Thoracic aorta (tissue), 2 donors: ENCODE data around the gene BMP8A. TPM values are rescaled to one million over a fixed set of nuclear protein-coding genes. Genes with fewer than 3 reads are reported as not detected.

Experiments used
- ATAC-seq: fragments of 150-250 bp; one replicate; pipeline ENCODE4 v1.8.0; 2017; ENCODE audit warnings: low read depth; ENCODE audit not compliant: insufficient number of reproducible peaks, low FRiP score
- DNase-seq: peaks from one replicate; pipeline ENCODE4 v3.0.0-alpha.2; 2020; ENCODE audit warnings: low spot score
- H3K27ac ChIP-seq, 2 donors: fragments of 200-600 bp; sonication (generic); 1 replicate in 1 of 2; 2 replicates in 1 of 2; pipeline ENCODE4 v1.5.1; 2016; ENCODE audit warnings: mild to moderate bottlenecking in 2 of 2, moderate library complexity in 2 of 2
- H3K27me3 ChIP-seq: fragments of 200-600 bp; sonication (generic); replicated peaks from 2 replicates; pipeline ENCODE4 v1.6.0; 2016; ENCODE audit warnings: mild to moderate bottlenecking; ENCODE audit not compliant: insufficient read depth
- H3K36me3 ChIP-seq: fragments of 200-600 bp; sonication (generic); one replicate; pipeline ENCODE4 v1.5.1; 2016
- H3K4me1 ChIP-seq, 2 donors: fragments of 200-600 bp; sonication (generic); 1 replicate in 1 of 2; 2 replicates in 1 of 2; pipeline versions ENCODE4 v1.5.1 to v1.6.0; 2016; ENCODE audit warnings: low read depth in 2 of 2, mild to moderate bottlenecking in 1 of 2; ENCODE audit not compliant: control insufficient read depth in 1 of 2
- H3K4me3 ChIP-seq: fragments of 200-600 bp; sonication (generic); 2 replicates; pipeline ENCODE4 v1.5.1; 2016; ENCODE audit warnings: mild to moderate bottlenecking
- H3K9me3 ChIP-seq: fragments of 200-600 bp; sonication (generic); 2 replicates; pipeline ENCODE4 v1.5.1; 2016
- total RNA-seq, 2 donors: library from RNA; depleted of rRNA; stranded (reverse); fragments of >200 nt; gene quantifications; one replicate each; pipeline versions ENCODE4 v1.1.0 to v1.2.3, GENCODE V29; 2016
- TF ChIP-seq, protein P1 (sequence below): fragments of 200-600 bp; sonication (generic); IDR thresholded peaks from one replicate; pipeline ENCODE4 v1.5.1; 2019; ENCODE audit warnings: antibody characterized with exemption

BMP8A gene
- total RNA-seq, 2 donors from 2014 or later = not detected

DNA sequence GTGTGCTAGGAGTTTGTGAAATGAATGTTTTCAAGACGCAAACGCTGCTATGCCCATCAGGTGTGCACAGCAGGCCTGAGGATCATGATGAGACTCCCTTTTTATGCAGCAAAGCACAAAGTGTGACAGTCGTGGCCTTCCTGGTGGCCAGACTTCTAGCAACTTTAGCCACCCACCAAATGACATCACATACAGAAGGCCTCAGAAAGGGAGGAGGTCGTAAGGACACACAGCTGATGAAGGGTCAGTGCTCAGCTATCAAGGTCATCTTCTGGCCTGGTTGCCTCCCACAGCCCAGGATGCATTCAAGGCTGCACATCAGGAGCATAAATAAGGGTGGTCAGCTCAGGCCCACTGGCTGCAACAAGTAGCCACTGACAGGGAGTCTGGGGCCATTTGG lies 36.6 kb downstream of the BMP8A start:
- ATAC-seq (no peak), DNase-seq (no peak)
- Histone ChIP-seq H3K4me3 (no peak overlapping the region), H3K27me3 (no peaks in the 10 kb centered on the region), H3K4me1 (no peaks in the 10 kb centered on the region), H3K9me3 (no peaks in the 10 kb centered on the region), H3K27ac (no peak overlapping the region), H3K36me3 (peaks cover 18% of the 10 kb centered on the region)
- TF ChIP-seq, protein P1, sequence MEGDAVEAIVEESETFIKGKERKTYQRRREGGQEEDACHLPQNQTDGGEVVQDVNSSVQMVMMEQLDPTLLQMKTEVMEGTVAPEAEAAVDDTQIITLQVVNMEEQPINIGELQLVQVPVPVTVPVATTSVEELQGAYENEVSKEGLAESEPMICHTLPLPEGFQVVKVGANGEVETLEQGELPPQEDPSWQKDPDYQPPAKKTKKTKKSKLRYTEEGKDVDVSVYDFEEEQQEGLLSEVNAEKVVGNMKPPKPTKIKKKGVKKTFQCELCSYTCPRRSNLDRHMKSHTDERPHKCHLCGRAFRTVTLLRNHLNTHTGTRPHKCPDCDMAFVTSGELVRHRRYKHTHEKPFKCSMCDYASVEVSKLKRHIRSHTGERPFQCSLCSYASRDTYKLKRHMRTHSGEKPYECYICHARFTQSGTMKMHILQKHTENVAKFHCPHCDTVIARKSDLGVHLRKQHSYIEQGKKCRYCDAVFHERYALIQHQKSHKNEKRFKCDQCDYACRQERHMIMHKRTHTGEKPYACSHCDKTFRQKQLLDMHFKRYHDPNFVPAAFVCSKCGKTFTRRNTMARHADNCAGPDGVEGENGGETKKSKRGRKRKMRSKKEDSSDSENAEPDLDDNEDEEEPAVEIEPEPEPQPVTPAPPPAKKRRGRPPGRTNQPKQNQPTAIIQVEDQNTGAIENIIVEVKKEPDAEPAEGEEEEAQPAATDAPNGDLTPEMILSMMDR = no peak

DNA sequence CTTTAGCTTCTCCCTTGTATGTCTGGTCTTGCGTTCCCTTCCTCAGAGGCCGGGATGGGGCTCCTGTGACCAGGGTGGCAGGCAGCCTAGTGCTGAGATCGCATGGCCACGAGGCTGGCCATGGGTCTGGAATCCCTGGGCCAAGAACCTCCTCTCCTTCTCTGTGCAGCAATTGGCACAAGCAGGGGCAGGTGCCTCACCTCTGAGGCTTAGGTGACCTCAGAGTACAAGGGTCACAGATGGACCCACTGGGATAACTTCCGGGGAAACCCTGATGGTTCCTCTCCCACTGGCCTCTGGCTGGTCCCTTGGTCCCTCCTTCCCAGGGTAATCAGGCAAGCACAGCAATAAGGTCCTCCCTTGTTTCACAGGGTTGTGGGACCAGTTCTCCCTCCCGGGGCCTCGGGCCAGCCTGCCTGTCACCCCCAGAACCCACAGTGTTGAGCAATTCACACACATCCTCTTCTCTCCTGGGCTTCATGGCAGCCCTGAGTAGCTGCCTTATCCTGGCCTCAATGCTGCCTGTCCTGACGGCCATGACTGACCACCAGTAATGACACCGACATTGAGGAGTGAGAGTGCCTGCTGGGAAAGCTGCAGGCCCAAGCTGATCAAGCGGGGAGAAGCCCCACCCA lies 38.6 kb downstream of the BMP8A start:
- no peak overlapping the region for H3K27ac ChIP-seq
- TF ChIP-seq, protein P1 = no peak
- no peaks in the 10 kb centered on the region for H3K27me3 ChIP-seq
- H3K4me3 ChIP-seq = no peak overlapping the region
- DNase-seq (no peak), ATAC-seq (no peak)
- H3K9me3 ChIP-seq = no peaks in the 10 kb centered on the region
- no peaks in the 10 kb centered on the region for H3K4me1 ChIP-seq
- H3K36me3 ChIP-seq = peaks cover 18% of the 10 kb centered on the region

DNA sequence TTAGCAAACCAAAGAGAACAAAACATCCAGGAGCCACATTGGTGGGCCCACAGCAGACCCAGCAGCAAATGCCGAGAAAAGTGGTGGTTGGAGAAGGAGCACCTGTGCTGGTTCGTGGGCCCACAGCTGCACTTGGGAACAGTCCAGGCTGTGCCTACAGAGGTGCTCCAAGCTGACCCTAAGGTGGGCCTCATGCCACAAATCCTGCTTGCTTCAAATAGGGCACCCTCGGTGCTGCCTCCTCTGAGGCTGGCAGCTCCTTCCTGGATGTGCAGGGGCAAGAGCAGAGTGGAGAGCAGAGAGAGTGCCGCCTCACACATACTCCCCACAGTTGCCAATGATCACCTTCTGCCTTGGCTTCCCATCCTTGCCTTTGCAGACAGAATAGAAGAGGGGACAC lies 40.1 kb downstream of the BMP8A start:
- TF ChIP-seq, protein P1 = no peak
- H3K27ac ChIP-seq = no peak overlapping the region
- peaks cover 18% of the 10 kb centered on the region for H3K36me3 ChIP-seq
- DNase-seq = no peak
- H3K27me3 ChIP-seq = no peaks in the 10 kb centered on the region
- no peak overlapping the region for H3K4me3 ChIP-seq
- H3K9me3 ChIP-seq = no peaks in the 10 kb centered on the region
- ATAC-seq = no peak
- H3K4me1 ChIP-seq = no peaks in the 10 kb centered on the region

DNA sequence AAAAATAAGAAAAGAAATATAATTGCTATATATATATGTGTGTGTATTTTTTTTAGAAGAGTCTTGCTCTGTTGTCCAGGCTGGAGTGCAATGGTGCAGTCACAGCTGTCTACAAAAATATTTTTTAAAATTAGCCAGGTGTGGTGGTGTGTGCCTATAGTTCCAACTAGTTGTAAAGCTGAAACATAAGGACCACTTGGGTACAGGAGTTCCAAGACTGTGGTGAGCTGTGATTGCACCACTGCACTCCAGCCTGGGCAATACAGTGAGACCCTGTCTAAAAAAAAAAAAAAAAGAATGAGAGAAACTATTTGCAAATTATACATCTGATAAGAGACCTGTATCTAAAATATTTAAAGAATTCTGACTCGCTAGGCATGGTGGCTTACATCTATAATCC lies 42.0 kb downstream of the BMP8A start:
- H3K36me3 ChIP-seq = peaks cover 8% of the 10 kb centered on the region
- no peaks in the 10 kb centered on the region for H3K9me3 ChIP-seq
- no peak overlapping the region for H3K4me3 ChIP-seq
- DNase-seq = no peak
- TF ChIP-seq, protein P1 = no peak
- H3K4me1 ChIP-seq = no peaks in the 10 kb centered on the region
- ATAC-seq = no peak
- no peak overlapping the region for H3K27ac ChIP-seq
- no peaks in the 10 kb centered on the region for H3K27me3 ChIP-seq

DNA sequence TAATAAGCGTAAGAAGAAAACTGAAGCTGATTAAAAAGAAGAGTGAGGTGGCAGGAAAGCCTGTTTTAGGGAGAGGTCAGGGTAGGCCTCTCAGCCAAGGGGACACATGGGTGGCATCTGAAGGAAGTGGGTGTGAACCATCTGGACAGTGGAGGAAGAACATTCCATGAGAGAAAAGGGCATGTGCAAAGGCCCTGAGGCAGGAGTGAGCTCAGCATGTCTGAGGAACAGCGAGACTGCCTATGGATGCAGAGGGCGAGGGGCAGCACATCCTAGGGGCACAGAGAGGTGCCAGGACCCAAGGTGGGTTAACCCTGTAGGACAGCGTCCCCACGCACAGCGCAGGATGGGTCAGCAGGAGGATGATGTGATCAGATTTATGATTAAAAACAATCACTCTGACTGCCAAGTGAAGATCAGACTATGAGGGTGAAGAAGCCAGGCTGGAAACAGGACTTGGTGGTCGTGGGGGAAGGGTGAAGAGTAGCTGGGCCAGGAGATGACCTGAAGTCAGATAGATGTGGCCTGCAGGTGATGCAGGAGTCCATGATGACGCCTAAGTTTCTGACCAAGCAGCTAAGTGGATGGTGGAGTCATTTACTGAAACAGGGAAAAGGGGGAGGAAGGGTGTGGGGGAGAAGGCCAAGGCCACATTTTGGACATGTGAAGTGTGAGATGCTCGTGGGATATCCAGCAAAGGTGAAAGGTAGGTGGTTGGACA lies 47.3 kb downstream of the BMP8A start:
- Histone ChIP-seq H3K4me3 (no peak overlapping the region), H3K36me3 (no peaks in the 10 kb centered on the region), H3K9me3 (no peaks in the 10 kb centered on the region), H3K4me1 (no peaks in the 10 kb centered on the region), H3K27ac (no peak overlapping the region), H3K27me3 (no peaks in the 10 kb centered on the region)
- DNase-seq = no peak
- TF ChIP-seq, protein P1 = no peak
- ATAC-seq = no peak
